Measurements from ENCODE around the gene PALLD. TPM values are rescaled to one million over a fixed set of nuclear protein-coding genes. Genes with fewer than 3 reads are reported as not detected.

Gene PALLD
- total RNA-seq, 1 donor from 2014 or later: 85.7 TPM

DNA sequence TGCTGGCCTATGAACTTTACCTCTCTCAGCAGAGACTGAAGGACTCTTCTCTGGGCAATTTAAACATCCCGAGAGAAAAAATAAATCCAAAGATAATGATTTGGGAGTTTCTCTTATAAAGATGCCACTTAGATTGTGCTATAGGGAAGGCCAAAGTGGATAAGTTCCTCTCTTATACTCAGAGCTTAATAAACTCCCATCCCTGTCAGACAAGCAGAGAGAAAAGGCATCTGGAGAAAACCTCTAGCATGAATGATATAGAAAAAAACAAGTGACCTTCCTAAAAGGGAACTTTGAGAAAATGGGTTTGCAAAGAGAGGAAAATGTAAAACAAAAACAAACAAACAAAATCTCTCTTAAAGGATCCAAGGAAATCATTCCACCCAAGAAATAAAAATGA, 199.4 kb downstream of the PALLD start:
- no peak overlapping the region for H3K27ac Mint-ChIP-seq
- H2AFZ ChIP-seq (replicated peaks): no peak overlapping the region

GRCh38 chr4:168696826-168697225, 200.0 kb downstream of the PALLD start:
- Histone ChIP-seq H3F3A (ENCODE audit: low read depth) (no peaks in the 10 kb centered on the region), H3K36me3 (peaks cover 11% of the 10 kb centered on the region), H3K79me2 (ENCODE audit: low read depth) (no peaks in the 10 kb centered on the region), H3K27ac (no peak overlapping the region), H3K4me2 (no peak overlapping the region), H3K4me1 (no peaks in the 10 kb centered on the region), H3K9ac (no peak overlapping the region), H3K9me3 (ENCODE audit: low read depth) (no peaks in the 10 kb centered on the region), H4K20me1 (ENCODE audit: low read depth) (no peaks in the 10 kb centered on the region), H3K4me3 (no peak overlapping the region), H2AFZ (replicated peaks) (no peak overlapping the region), H3K27me3 (no peaks in the 10 kb centered on the region)
- Mint-ChIP-seq H3K4me3 (no peak overlapping the region), H3K36me3 (peaks cover 15% of the 10 kb centered on the region), H3K9me3 (no peaks in the 10 kb centered on the region), H3K27me3 (ENCODE audit: insufficient read depth, low read depth) (no peaks in the 10 kb centered on the region), H3K4me1 (peaks cover under 1% of the 10 kb centered on the region), H3K27ac (no peak overlapping the region)
- TF ChIP-seq EZH2 (IDR thresholded peaks at IDR 0.05): no peak
- TF ChIP-seq, protein P1, sequence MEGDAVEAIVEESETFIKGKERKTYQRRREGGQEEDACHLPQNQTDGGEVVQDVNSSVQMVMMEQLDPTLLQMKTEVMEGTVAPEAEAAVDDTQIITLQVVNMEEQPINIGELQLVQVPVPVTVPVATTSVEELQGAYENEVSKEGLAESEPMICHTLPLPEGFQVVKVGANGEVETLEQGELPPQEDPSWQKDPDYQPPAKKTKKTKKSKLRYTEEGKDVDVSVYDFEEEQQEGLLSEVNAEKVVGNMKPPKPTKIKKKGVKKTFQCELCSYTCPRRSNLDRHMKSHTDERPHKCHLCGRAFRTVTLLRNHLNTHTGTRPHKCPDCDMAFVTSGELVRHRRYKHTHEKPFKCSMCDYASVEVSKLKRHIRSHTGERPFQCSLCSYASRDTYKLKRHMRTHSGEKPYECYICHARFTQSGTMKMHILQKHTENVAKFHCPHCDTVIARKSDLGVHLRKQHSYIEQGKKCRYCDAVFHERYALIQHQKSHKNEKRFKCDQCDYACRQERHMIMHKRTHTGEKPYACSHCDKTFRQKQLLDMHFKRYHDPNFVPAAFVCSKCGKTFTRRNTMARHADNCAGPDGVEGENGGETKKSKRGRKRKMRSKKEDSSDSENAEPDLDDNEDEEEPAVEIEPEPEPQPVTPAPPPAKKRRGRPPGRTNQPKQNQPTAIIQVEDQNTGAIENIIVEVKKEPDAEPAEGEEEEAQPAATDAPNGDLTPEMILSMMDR (IDR thresholded peaks at IDR 0.05): no peak
- TF ChIP-seq EZH2phosphoT487 (IDR thresholded peaks at IDR 0.05): no peak
- DNase-seq (ENCODE audit: low spot score): no peak

More for the DNA sequence above, 199.4 kb downstream of the PALLD start:
- no peaks in the 10 kb centered on the region for H3K27me3 ChIP-seq
- no peak overlapping the region for H3K9ac ChIP-seq
- H3K9me3 Mint-ChIP-seq: no peaks in the 10 kb centered on the region
- H3K36me3 ChIP-seq: peaks cover 13% of the 10 kb centered on the region
- H3K4me2 ChIP-seq: no peak overlapping the region
- peaks cover 4% of the 10 kb centered on the region for H3K4me1 Mint-ChIP-seq
- no peak for DNase-seq (ENCODE audit: low spot score)
- no peaks in the 10 kb centered on the region for H4K20me1 ChIP-seq (ENCODE audit: low read depth)
- no peaks in the 10 kb centered on the region for H3K27me3 Mint-ChIP-seq (ENCODE audit: insufficient read depth, low read depth)
- no peaks in the 10 kb centered on the region for H3K9me3 ChIP-seq (ENCODE audit: low read depth)
- H3K4me3 Mint-ChIP-seq: no peak overlapping the region
- no peaks in the 10 kb centered on the region for H3F3A ChIP-seq (ENCODE audit: low read depth)
- H3K4me1 ChIP-seq: no peaks in the 10 kb centered on the region
- H3K79me2 ChIP-seq (ENCODE audit: low read depth): no peaks in the 10 kb centered on the region
- H3K36me3 Mint-ChIP-seq: peaks cover 21% of the 10 kb centered on the region
- H3K4me3 ChIP-seq: no peak overlapping the region
- TF ChIP-seq, protein P1 (IDR thresholded peaks at IDR 0.05): no peak
- no peak for TF ChIP-seq EZH2 (IDR thresholded peaks at IDR 0.05)
- no peak overlapping the region for H3K27ac ChIP-seq

DNA sequence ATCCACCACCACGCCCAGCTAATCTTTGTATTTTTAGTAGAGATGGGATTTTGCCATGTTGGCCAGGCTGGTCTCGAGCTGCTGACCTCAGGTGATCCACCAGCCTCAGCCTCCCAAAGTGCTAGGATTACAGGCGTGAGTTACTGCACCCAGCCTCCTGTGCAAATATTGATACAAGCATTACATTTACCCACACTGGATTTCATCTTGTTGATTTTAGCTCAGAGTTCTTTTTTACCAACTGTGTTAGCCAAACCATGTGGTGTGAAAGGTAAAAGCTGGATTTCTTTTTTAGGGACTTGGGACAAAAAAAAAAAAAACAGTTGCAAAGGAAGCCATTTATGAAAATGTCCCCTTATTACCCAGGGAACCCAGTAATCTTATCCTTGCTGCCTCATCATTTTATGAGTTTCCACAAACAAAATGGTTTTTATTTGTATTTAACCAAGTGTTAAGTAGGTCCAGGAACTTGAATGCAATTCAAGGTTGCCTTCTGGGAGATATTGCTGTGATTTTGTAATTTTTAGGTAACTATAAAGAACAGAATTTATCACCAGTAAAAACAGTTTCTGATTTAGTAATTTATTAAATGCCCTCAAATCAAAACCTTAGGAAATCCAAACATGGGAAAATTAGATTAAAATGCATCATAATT, 202.5 kb downstream of the PALLD start:
- no peaks in the 10 kb centered on the region for H3K9me3 ChIP-seq (ENCODE audit: low read depth)
- no peak overlapping the region for H3K9ac ChIP-seq
- no peak overlapping the region for H3K27ac ChIP-seq
- H3K4me3 ChIP-seq: no peak overlapping the region
- H3K36me3 ChIP-seq: peaks cover 11% of the 10 kb centered on the region
- H3K4me3 Mint-ChIP-seq: no peak overlapping the region
- DNase-seq (ENCODE audit: low spot score): no peak
- TF ChIP-seq EZH2phosphoT487 (IDR thresholded peaks at IDR 0.05) (no peak), EZH2 (IDR thresholded peaks at IDR 0.05) (no peak)
- TF ChIP-seq, protein P1 (IDR thresholded peaks at IDR 0.05): no peak
- no peak overlapping the region for H3K4me2 ChIP-seq
- no peaks in the 10 kb centered on the region for H4K20me1 ChIP-seq (ENCODE audit: low read depth)
- no peaks in the 10 kb centered on the region for H3K27me3 Mint-ChIP-seq (ENCODE audit: insufficient read depth, low read depth)
- no peak overlapping the region for H3K27ac Mint-ChIP-seq
- H3F3A ChIP-seq (ENCODE audit: low read depth): no peaks in the 10 kb centered on the region
- no peaks in the 10 kb centered on the region for H3K4me1 Mint-ChIP-seq
- H3K27me3 ChIP-seq: no peaks in the 10 kb centered on the region
- H3K4me1 ChIP-seq: no peaks in the 10 kb centered on the region
- no peaks in the 10 kb centered on the region for H3K79me2 ChIP-seq (ENCODE audit: low read depth)
- H3K36me3 Mint-ChIP-seq: peaks cover 13% of the 10 kb centered on the region
- H2AFZ ChIP-seq (replicated peaks): no peak overlapping the region
- no peaks in the 10 kb centered on the region for H3K9me3 Mint-ChIP-seq
